HL-60/S4 (cell line): ENCODE results near the gene TDP1.
"Not testable (repeated sequence)": the region's sequence is repeated elsewhere in the genome, so short reads cannot be mapped to it uniquely, and the experiment has no call there.

Experiments used
- in situ Hi-C: fragments of 300-500 bp; cut with MboI; formaldehyde crosslinking; loops from 2 replicates; pipeline ENCODE4 v1.14.3; 2022; ENCODE audit warnings: low sequenced_read_pairs

Gene TDP1

GRCh38 chr14:89986462-89987160 is 30.9 kb downstream of the TDP1 start:
- in situ Hi-C loops, result loop anchor here (25.0 kb wide), 1 partner anchor 251 kb away; no protein-coding TSS in a partner anchor

- in situ Hi-C loops, result loop anchor here (25.0 kb wide), 1 partner anchor 250 kb away; no protein-coding TSS in a partner anchor
These were observed 31.4 kb downstream of the TDP1 start for GRCh38 chr14:89987161-89987475.

GRCh38 chr14:89988787-89989186 is 33.1 kb downstream of the TDP1 start:
- in situ Hi-C loops, result loop anchor here (25.0 kb wide), 1 partner anchor 249 kb away; no protein-coding TSS in a partner anchor

- in situ Hi-C loops, result loop anchor here (25.0 kb wide), 1 partner anchor 247 kb away; no protein-coding TSS in a partner anchor
These were observed 34.5 kb downstream of the TDP1 start for GRCh38 chr14:89990218-89990617.

GRCh38 chr14:89990623-89991275 is 35.0 kb downstream of the TDP1 start:
- in situ Hi-C loops, result loop anchor here (25.0 kb wide), 1 partner anchor 247 kb away; no protein-coding TSS in a partner anchor

GRCh38 chr14:89992273-89992672 is 36.5 kb downstream of the TDP1 start:
- in situ Hi-C loops, result loop anchor here (25.0 kb wide), 1 partner anchor 245 kb away; no protein-coding TSS in a partner anchor

GRCh38 chr14:89996963-89997362 is 41.2 kb downstream of the TDP1 start:
- in situ Hi-C loops, result loop anchor here (25.0 kb wide), 1 partner anchor 240 kb away; no protein-coding TSS in a partner anchor

GRCh38 chr14:90000935-90001334 is 45.2 kb downstream of the TDP1 start:
- in situ Hi-C loops, result no loop called here

GRCh38 chr14:90003526-90004307 is 48.0 kb downstream of the TDP1 start:
- in situ Hi-C loops, result no loop called here

GRCh38 chr14:90005441-90005840 is 49.7 kb downstream of the TDP1 start:
- in situ Hi-C loops, result no loop called here

GRCh38 chr14:90005939-90006530 is 50.3 kb downstream of the TDP1 start:
- in situ Hi-C loops, result no loop called here

- in situ Hi-C loops, result no loop called here
These were observed 61.6 kb downstream of the TDP1 start for GRCh38 chr14:90017371-90017770.

- in situ Hi-C loops, result no loop called here
These were observed 64.2 kb downstream of the TDP1 start for GRCh38 chr14:90019824-90020523.

- in situ Hi-C loops, result no loop called here
These were observed 67.6 kb downstream of the TDP1 start for GRCh38 chr14:90023176-90023896.

- in situ Hi-C loops, result no loop called here
These were observed 69.2 kb downstream of the TDP1 start for GRCh38 chr14:90024910-90025309.

- in situ Hi-C loops, result not testable (repeated sequence)
These were observed 70.9 kb downstream of the TDP1 start for GRCh38 chr14:90026608-90027007.

- in situ Hi-C loops, result no loop called here
These were observed 72.1 kb downstream of the TDP1 start for GRCh38 chr14:90027842-90028241.

- in situ Hi-C loops, result no loop called here
These were observed 78.4 kb downstream of the TDP1 start for GRCh38 chr14:90034156-90034555.

GRCh38 chr14:90034835-90035525 is 79.3 kb downstream of the TDP1 start:
- in situ Hi-C loops, result no loop called here
